SK-N-SH treated with all-trans-retinoic acid at 6 μM for 48 hours (cell line): ENCODE data around the gene TANGO6.

Source experiments
- CREB5 ChIP-seq: fragments of 250-450 bp; sonication (Bioruptor Pico); IDR thresholded peaks from 2 replicates; pipeline ENCODE4 v1.5.1; 2020; ENCODE audit warnings: low read depth, mild to moderate bottlenecking, moderate library complexity
- ISL1 ChIP-seq: fragments of 250-450 bp; sonication (Bioruptor Pico); IDR thresholded peaks from 2 replicates; pipeline ENCODE4 v2.1.2; 2022; ENCODE audit warnings: mild to moderate bottlenecking, moderate library complexity
- PATZ1 ChIP-seq: fragments of 250-450 bp; sonication (Bioruptor Pico); IDR thresholded peaks from 2 replicates; pipeline ENCODE4 v1.8.0; 2020; ENCODE audit warnings: mild to moderate bottlenecking, moderate library complexity, borderline replicate concordance
- SNAI2 ChIP-seq: fragments of 250-450 bp; sonication (Bioruptor Pico); IDR thresholded peaks from 2 replicates; pipeline ENCODE4 v1.5.0; 2020; ENCODE audit warnings: mild to moderate bottlenecking, moderate library complexity
- TCF4 ChIP-seq: fragments of 250-450 bp; sonication (Bioruptor Pico); IDR thresholded peaks from 2 replicates; pipeline ENCODE4 v1.8.0; 2021; ENCODE audit warnings: mild to moderate bottlenecking, moderate library complexity, borderline replicate concordance
- TOX ChIP-seq: fragments of 250-450 bp; sonication (Bioruptor Pico); IDR thresholded peaks from 2 replicates; pipeline ENCODE4 v1.8.0; 2021; ENCODE audit warnings: mild to moderate bottlenecking, moderate library complexity, borderline replicate concordance

- TF ChIP-seq TCF4 (CRISPR knock-in tag) (no peak), ISL1 (no peak), CREB5 (no peak), TOX (no peak), PATZ1 (CRISPR knock-in tag) (no peak), SNAI2 (no peak)
Measured at GRCh38 chr16:69118468-69118867, 275.1 kb downstream of the TANGO6 start.
